GM21723 (cell line): ENCODE results near the gene LEPROT.
"Not testable (repeated sequence)": the region's sequence is repeated elsewhere in the genome, so short reads cannot be mapped to it uniquely, and the experiment has no call there.

Source experiments
- ATAC-seq: cut with Tn5 transposase; IDR thresholded peaks from one replicate; pipeline ENCODE4 v1.9.1; 2021; ENCODE audit warnings: mild to moderate bottlenecking, moderate library complexity; ENCODE audit not compliant: unreplicated experiment

Gene LEPROT

DNA sequence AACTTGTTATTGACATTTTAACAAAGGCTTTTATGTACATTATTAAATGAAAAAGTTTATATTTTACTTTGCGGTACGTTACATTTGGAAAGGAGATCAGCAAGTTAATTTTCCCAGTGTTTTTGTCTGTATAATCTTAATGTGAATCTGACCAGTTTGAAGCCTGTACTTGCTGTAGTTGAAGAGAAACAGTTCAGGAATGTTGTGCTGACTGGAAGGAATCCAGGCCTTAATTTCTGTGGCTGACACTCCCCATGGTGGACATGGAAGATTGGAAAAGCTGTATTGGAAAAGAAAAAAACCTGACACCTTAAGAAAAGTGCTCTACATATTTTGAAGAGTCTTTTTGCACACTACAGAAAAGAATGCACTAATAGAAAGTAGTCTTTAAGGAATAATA lies 15.5 kb downstream of the LEPROT start:
- ATAC-seq: no peak

- ATAC-seq: no peak
Observed at GRCh38 chr1:65437616-65438015, 17.1 kb downstream of the LEPROT start.

GRCh38 chr1:65440322-65440900 lies 19.9 kb downstream of the LEPROT start:
- ATAC-seq: no peak

DNA sequence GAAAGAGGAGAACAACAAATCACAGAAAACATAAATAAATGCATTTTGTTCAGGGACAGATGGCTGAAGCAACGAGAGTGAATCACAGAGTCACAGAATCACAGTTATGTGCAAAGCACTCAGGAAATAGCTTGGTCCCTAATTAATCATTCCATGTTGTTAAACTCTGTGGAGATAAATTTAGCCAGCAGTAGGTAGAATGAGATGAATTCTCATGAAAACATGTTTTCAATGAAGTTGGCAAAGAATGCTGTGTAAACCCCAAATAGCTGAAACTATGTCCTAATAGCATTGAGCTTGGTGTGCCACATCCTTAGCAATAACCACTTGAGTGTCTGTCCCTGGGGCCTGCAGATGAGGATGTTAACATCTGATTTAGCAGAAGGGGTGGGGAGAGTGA lies 20.4 kb downstream of the LEPROT start:
- no peak for ATAC-seq

DNA sequence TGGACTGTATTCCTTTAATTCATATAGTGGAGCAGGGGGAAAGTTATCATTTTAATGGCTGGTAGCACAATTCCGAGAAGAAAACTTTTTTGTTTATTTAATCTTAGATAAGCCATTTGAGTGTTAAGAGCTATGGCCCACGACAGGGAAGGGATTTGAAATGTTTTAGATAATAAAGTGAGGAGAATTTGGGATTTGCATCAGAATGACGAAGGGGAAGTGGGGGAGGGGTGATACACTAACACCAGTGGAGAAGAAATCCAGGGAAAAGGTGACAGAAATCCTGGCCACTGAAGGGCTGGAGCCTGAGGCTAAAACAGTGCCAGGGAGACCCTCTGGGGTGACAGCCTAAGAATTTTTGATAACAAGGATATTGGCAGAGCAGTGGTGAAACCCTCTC lies 21.0 kb downstream of the LEPROT start:
- no peak for ATAC-seq

- ATAC-seq: no peak
Observed at GRCh38 chr1:65442442-65442841, 22.0 kb downstream of the LEPROT start.

DNA sequence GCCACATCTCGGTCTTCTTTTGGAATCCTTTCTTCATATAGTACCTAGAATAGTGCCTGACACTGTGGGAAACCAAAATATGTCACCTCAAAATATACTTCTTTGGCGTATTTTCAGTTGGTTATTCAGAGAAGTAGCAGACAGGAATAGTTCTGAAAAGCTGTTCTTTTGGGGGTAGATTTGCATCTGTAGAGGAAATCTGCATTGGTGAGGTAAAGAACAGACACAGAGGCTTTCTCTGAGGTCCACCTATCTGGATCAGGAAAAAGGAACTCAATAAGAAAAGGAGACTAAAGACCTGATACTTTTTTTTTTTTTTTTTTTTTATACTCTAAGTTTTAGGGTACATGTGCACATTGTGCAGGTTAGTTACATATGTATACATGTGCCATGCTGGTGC lies 23.2 kb downstream of the LEPROT start:
- no peak for ATAC-seq

- no peak for ATAC-seq
Observed at GRCh38 chr1:65444128-65444640, 23.7 kb downstream of the LEPROT start.

DNA sequence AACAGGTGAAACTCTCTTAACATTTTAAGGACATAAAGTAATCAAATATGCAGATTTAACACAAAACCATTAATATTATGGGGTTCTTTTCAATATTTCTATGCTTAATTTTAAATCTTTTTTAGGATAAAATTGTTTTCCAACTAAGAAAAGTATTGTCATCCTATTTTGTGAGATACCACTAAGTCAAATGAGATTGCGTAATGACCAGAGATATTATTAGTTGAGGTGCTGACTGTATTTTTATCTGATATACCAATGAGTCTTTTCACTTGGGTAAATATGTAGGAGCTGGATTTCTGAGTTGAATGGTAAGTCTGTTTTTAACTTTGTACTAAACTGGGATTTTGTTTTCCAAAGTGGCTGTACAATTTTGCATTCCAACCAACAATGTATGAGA lies 25.4 kb downstream of the LEPROT start:
- ATAC-seq: no peak

DNA sequence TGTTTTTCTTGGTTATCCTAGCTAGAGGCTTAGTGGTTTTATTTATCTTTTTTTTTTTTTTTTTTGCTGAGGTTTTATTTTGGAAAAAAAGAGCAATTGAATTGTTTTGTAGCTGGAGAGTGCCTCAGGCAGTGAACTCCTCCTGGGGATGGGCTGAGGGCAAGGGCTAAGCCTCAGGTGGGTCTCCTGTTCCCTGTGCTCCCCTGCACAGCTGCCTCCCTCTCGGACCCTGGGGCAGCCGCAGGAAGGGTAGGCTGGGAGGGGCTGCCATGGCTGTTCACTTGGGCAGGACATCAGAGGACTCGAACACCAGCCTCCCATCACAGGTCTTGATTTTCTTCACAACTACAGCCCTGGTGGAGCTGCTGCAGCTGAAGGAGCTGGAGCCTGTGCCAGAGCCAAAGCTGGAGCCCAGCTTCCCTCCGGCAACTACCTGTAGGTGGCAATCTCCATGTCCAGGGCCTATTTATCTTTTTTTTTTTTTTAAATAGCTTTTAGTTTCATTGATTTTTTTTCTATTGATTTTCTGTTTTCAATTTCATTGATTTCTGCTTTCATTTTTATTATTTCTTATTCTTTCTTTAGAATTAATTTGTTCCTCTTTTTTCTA lies 28.9 kb downstream of the LEPROT start:
- no peak for ATAC-seq

GRCh38 chr1:65455678-65456077 lies 35.2 kb downstream of the LEPROT start:
- ATAC-seq: not testable (repeated sequence)

DNA sequence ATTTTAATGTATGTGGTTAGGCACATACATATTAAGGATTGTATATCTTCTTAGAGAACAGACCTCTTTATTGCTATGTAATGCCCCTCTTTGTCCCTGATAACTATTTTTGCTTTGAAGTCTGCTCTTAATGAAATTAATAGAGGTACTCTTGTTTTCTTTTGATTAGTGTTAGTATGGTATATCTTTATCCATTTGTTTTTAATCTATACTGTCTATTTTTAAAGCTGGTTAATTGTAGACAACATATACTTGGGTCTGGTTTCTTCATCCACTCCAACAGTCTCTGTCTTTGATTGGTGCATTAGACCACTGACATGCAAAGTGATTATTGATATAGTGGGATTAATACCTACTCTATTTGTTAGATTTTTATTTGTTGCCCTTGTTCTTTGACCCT lies 36.0 kb downstream of the LEPROT start:
- ATAC-seq: no peak

- no peak for ATAC-seq
Observed at GRCh38 chr1:65457868-65458267, 37.4 kb downstream of the LEPROT start.

- ATAC-seq: no peak
Observed at GRCh38 chr1:65458730-65459396, 38.4 kb downstream of the LEPROT start.

DNA sequence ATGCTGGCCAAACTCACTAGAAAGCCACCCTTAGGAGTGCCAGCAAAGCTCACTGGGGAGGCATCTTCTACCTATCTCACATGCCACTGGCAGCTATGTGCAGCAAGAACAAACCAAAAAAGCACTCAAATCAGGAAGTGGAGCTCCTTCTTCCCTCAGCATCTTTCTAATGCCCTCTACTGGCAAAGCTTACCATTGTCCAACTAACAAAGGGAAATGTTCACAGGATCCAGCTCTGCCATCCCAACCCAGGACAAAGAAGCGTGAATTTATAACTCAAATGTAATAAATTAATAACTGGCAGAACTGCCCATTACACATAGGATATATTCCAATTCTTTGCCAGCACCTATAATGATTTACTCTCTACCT lies 38.9 kb downstream of the LEPROT start:
- peak; percentile 78 for ATAC-seq

- ATAC-seq: not testable (repeated sequence)
Observed at GRCh38 chr1:65465837-65466236, 45.4 kb downstream of the LEPROT start.

DNA sequence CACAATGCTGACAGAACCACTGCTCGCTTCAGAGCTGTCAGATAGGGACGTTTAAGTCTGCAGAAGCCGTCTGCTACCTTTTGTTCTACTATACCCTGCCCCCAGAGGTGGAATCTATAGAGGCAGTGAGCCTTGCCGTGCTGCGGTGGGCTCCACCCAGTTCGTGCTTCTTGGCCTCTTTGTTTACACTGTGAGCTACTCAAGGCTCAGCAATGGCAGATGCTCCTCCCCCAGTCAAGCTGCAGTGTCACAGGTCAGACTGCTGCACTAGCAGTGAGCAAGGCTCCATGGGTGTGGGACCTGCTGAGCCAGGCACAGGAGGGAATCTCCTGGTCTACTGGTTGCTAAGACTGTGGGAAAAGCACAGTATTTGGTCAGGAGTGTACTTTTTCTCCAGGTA lies 47.1 kb downstream of the LEPROT start:
- no peak for ATAC-seq

DNA sequence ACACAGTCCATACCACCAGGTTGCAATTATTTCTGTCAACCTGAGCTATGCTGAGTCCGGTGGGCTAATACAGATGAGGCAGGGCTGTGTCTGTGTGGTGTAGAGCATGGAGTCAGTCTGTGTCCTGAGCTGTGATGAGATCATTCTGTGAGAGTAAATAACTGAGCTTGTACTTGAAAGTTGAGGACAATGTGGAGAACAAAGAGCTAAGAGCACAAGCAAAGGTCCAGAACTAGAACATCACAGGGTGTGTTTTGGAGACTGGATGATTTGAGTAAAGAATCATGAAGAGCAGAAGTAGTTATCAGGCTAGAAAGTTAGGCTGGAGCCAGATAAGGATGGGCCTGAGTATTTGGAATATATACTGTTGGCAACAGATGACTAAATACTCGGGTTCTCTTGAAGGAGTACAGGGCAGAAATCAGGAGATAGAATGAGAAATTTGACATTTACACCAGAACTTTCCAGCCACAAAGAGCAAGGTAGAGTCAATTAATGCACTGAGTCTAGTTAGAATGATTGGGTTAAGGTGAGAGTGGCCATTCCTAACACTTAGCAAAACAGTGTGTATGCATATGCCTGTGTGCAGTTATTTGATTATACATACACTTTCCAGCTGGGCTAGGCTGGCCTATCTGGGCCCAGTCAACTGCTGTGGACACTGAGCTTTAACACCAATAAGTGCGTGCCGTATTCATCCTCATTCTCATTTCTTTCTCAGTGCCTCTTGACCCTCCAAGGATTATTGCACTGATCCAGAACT lies 48.8 kb downstream of the LEPROT start:
- no peak for ATAC-seq

DNA sequence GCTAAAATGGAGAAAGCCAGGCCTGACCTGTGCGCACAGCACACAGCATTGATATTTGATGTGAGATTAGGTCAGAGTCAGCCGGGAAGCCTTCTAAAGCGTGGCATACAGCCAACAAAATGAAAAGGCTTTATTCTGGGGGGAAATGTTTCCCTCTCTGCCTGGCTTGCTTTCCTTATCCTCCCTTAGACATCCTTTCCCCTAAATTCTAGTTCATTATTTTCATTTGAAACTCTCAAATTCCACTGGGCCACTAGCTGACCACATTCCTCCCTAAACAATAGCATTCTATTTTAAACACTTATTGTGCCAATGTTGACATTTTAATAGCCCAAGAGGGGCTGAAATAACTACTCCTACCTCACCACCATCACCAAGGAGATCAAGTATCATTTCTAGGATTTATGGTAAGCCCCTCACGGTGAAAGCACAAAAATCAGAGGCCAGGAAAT lies 49.4 kb downstream of the LEPROT start:
- no peak for ATAC-seq

DNA sequence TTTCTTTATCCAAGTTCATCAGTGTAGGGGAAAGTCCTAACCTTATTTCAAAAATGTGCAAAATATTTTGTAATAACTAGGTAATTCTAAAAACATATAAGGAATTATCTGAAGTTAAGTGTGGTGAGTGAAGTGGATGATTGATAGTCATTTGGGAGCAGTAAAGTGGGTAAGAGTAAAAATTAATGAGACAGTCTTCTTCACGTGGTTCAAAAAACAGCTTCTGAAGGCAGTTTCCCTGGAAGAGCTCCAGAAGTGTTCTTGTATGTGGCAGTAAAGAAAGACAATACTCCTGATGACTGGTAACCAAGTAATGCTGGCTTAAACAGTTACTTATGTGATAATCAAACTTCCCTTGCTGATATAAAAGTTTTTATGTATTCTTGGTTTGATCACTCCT lies 50.3 kb downstream of the LEPROT start:
- no peak for ATAC-seq

- no peak for ATAC-seq
Observed at GRCh38 chr1:65471213-65471833, 50.9 kb downstream of the LEPROT start.
